Kidney epithelial cell (primary cell): ENCODE measurements around the gene FERMT3. TPM values are rescaled to one million over a fixed set of nuclear protein-coding genes. Genes with fewer than 3 reads are reported as not detected.

Experiments used
- DNase-seq: peaks from one replicate; pipeline ENCODE4 v3.0.0-alpha.2; 2010; ENCODE audit warnings: low read depth
- H3K27me3 ChIP-seq: 2 replicates; pipeline ENCODE4 v1.6.0; 2011; ENCODE audit warnings: low read length; ENCODE audit not compliant: control insufficient read depth, insufficient read depth
- H3K36me3 ChIP-seq: 2 replicates; pipeline ENCODE4 v1.5.1; 2011; ENCODE audit warnings: low read length; ENCODE audit not compliant: control insufficient read depth, insufficient read depth
- H3K4me3 ChIP-seq: 2 replicates; pipeline ENCODE4 v1.5.1; 2011; ENCODE audit warnings: low read depth, mild to moderate bottlenecking, control low read depth, low read length
- CTCF ChIP-seq: IDR thresholded peaks from 2 replicates; pipeline ENCODE4 v1.5.1; 2011; ENCODE audit warnings: mild to moderate bottlenecking, moderate library complexity, low read length, control low read depth, inconsistent platforms; ENCODE audit not compliant: insufficient read depth, poor library complexity, severe bottlenecking
- total RNA-seq: library from RNA; depleted of rRNA; stranded (reverse); fragments of >200 nt; gene quantifications from 2 replicates; pipeline ENCODE4 v1.2.3, GENCODE V29; 2015

FERMT3 gene
- total RNA-seq, 1 donor from 2014 or later, result 0.25 TPM

DNA sequence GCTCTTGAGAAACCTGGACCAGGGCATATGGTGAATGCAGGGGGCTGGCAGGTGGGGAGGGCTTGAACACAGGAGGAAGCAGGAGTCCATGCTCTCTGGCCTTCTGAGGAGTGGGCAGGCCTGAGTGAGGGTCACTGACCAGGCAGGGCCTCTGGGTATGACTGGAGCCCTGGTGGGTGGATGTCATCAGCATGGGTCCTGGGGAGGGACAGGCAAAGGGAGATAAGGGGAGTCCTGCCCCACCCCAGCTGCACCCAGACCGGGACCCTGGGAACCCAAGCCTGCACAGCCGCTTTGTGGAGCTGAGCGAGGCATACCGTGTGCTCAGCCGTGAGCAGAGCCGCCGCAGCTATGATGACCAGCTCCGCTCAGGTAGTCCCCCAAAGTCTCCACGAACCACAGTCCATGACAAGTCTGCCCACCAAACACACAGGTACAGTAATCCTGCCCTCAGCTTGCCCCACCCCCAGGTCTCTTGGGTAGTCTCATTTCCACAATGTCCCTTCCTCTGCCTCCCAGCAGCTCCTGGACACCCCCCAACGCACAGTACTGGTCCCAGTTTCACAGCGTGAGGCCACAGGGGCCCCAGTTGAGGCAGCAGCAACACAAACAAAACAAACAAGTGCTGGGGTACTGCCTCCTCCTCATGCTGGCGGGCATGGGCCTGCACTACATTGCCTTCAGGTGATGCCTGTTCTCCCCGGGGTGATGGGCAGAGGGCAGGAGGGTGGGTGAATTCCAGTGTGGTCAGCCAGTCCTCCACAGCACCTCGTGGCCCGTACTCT, 25.9 kb downstream of the FERMT3 start:
- no peaks in the 10 kb centered on the region for H3K27me3 ChIP-seq
- H3K36me3 ChIP-seq, result no peaks in the 10 kb centered on the region
- no peak for DNase-seq
- no peak for TF ChIP-seq CTCF
- H3K4me3 ChIP-seq, result no peak overlapping the region

- Histone ChIP-seq H3K4me3 (no peak overlapping the region), H3K27me3 (no peaks in the 10 kb centered on the region), H3K36me3 (no peaks in the 10 kb centered on the region)
- DNase-seq, result no peak
- no peak for TF ChIP-seq CTCF
Observed at GRCh38 chr11:64232967-64233315, 26.4 kb downstream of the FERMT3 start.

DNA sequence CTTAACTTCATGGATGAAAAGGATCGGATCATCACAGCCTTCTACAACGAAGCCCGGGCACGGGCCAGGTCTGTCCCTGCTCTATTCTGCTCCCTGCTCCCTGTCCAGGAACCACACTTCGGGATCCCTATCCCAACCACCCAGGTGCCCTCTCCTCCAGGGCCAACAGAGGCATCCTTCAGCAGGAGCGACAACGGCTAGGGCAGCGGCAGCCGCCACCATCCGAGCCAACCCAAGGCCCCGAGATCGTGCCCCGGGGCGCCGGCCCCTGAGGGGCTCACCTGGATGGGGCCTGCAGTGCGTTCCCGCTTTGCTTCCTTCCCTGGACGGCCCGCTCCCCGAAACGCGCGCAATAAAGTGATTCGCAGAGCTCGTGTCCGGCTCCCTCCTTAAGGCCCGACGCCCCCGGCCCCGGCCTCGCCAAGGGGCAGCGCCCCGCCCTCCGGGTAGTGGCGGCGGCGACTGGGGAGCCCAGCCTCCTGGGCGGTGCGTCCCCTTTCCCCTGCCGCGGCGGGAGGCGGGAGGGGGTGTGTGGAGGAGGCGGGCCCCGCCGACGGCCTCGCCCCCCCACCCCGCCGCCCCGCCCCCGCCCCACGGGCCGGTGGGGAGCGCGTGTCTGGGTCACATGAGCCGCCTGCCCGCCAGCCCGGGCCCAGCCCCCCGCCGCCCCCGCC, 27.5 kb downstream of the FERMT3 start, which contains the start of gene VEGFB:
TSS of gene VEGFB (plus strand) at position 672 of the 674 bp plus-strand sequence. CDS start 250 bp downstream, outside the sequence.
- Histone ChIP-seq H3K4me3 (peak within 1 kb of the TSS; percentile 50), H3K36me3 (no peaks in the 10 kb centered on the region), H3K27me3 (no peaks in the 10 kb centered on the region)
- no peak for TF ChIP-seq CTCF
- no peak for DNase-seq

DNA sequence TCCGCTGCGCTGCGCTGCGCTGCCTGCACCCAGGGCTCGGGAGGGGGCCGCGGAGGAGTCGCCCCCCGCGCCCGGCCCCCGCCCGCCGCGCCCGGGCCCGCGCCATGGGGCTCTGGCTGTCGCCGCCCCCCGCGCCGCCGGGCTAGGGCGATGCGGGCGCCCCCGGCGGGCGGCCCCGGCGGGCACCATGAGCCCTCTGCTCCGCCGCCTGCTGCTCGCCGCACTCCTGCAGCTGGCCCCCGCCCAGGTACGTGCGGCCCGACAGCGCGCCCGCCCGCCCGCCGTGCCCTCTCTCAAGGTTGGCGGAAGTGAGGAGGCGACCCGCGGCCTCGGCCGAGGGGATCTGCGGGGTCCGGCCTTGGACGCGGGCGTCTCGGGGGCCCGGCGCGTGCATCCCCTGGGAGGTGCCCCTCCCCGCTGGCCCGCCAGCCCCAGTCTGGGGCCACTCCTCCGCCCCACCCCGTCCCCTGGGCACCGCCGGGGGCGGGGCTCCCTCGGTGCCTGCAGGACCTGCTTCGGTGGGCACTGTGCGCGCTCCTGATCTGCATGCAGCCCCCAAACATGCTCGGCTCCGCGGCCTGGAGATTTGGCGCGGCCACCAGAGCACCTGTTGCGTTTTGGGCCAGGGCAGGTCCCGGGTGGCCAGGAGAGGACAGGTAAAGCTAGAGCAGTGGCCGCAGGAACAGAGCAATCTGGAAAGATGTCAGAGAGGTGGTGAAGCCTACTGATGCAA, 28.3 kb downstream of the FERMT3 start:
- no peak for DNase-seq
- Histone ChIP-seq H3K4me3 (peak overlapping the region; percentile 50), H3K27me3 (no peaks in the 10 kb centered on the region), H3K36me3 (no peaks in the 10 kb centered on the region)
- TF ChIP-seq CTCF, result no peak

- Histone ChIP-seq H3K27me3 (no peaks in the 10 kb centered on the region), H3K4me3 (peak overlapping the region; percentile 50), H3K36me3 (no peaks in the 10 kb centered on the region)
- no peak for TF ChIP-seq CTCF
- no peak for DNase-seq
Observed at GRCh38 chr11:64235437-64236161, 29.1 kb downstream of the FERMT3 start.
